H1 (cell line): ENCODE measurements around the gene IL19. TPM values are rescaled to one million over a fixed set of nuclear protein-coding genes. Genes with fewer than 3 reads are reported as not detected.

Experiments used
- CTCF ChIA-PET: fragments of 300-600 bp; sonication (Branson Sonifier 250); formaldehyde crosslinking; loops from one replicate; lab custom pipeline; 2021; ENCODE audit not compliant: partially characterized antibody; lab: Charles Lee
- POLR2A ChIA-PET: fragments of 300-600 bp; sonication (Branson Sonifier 250); formaldehyde crosslinking; loops from one replicate; lab custom pipeline; 2021; ENCODE audit warnings: inconsistent platforms; ENCODE audit not compliant: partially characterized antibody; lab: Charles Lee
- DNase-seq, 2 experiments: peaks; one replicate each; pipeline versions ENCODE4 v3.0.0 to v3.0.0-alpha.2; 2010 to 2022; ENCODE audit warnings: low spot score in 2 of 2, low read depth in 1 of 2, mixed read lengths in 1 of 2
- FAIRE-seq: peaks from 2 replicates; lab custom pipeline; 2011; peaks lifted over from hg19 to GRCh38; lab: Jason Lieb, UNC
- H2AFZ ChIP-seq: 2 replicates; pipeline ENCODE4 v1.8.1; 2012; ENCODE audit warnings: low read length, inconsistent platforms
- H2AK5ac ChIP-seq: 2 replicates; pipeline ENCODE4 v1.6.1; 2013; ENCODE audit warnings: low read depth, low read length
- H2BK120ac ChIP-seq: replicated peaks from 2 replicates; pipeline ENCODE3; 2013; ENCODE audit warnings: low read depth, low read length, inconsistent platforms
- H2BK12ac ChIP-seq: 2 replicates; pipeline ENCODE4 v1.6.1; 2013; ENCODE audit warnings: low read depth, low read length
- H2BK15ac ChIP-seq: 2 replicates; pipeline ENCODE4 v1.6.1; 2013; ENCODE audit warnings: low read length
- H2BK20ac ChIP-seq: 2 replicates; pipeline ENCODE4 v1.6.1; 2013; ENCODE audit warnings: low read length
- H2BK5ac ChIP-seq: 2 replicates; pipeline ENCODE4 v1.6.1; 2013; ENCODE audit warnings: low read depth, low read length
- H3K14ac ChIP-seq: 2 replicates; pipeline ENCODE4 v1.6.1; 2013; ENCODE audit warnings: inconsistent platforms; ENCODE audit not compliant: insufficient read length
- H3K18ac ChIP-seq: 2 replicates; pipeline ENCODE4 v1.6.1; 2013; ENCODE audit warnings: low read length; ENCODE audit errors: extremely low read depth
- H3K23ac ChIP-seq: 2 replicates; pipeline ENCODE4 v1.6.1; 2013; ENCODE audit warnings: inconsistent platforms; ENCODE audit not compliant: insufficient read length
- H3K23me2 ChIP-seq: 2 replicates; pipeline ENCODE4 v1.6.1; 2013; ENCODE audit warnings: low read depth, low read length
- H3K27ac ChIP-seq: 2 replicates; pipeline ENCODE4 v1.6.1; 2011; ENCODE audit warnings: low read depth, low read length, inconsistent platforms
- H3K27me3 ChIP-seq, 4 experiments: replicated peaks in 1 of 4; 1 replicate in 1 of 4; 2 replicates in 3 of 4; pipeline versions ENCODE4 v1.6.1 to v1.8.1; 2011 to 2013; ENCODE audit warnings: low read length in 3 of 4, mild to moderate bottlenecking in 3 of 4, inconsistent platforms in 2 of 4, mixed read lengths in 2 of 4, moderate library complexity in 1 of 4; ENCODE audit not compliant: control insufficient read depth in 3 of 4, insufficient read depth in 3 of 4; ENCODE audit errors: extremely low read depth in 1 of 4
- H3K36me3 ChIP-seq, 4 experiments: 2 replicates each; pipeline versions ENCODE4 v1.6.1 to v1.8.1; 2011 to 2013; ENCODE audit warnings: mild to moderate bottlenecking in 4 of 4, low read length in 3 of 4, moderate library complexity in 2 of 4, control low read depth in 1 of 4, inconsistent platforms in 1 of 4; ENCODE audit not compliant: insufficient read depth in 4 of 4, control insufficient read depth in 2 of 4
- H3K4ac ChIP-seq: replicated peaks from 2 replicates; pipeline ENCODE3; 2013; ENCODE audit warnings: low read length, low read depth, mixed read lengths, inconsistent platforms; ENCODE audit not compliant: insufficient read length
- H3K4me1 ChIP-seq, 4 experiments: replicated peaks in 1 of 4; 1 replicate in 1 of 4; 2 replicates in 3 of 4; pipeline versions ENCODE4 v1.6.1 to v1.8.1; 2011 to 2013; ENCODE audit warnings: low read length in 3 of 4, inconsistent platforms in 2 of 4, mixed read lengths in 1 of 4; ENCODE audit not compliant: insufficient read depth in 4 of 4, control insufficient read depth in 3 of 4
- H3K4me2 ChIP-seq, 2 experiments: 2 replicates each; pipeline versions ENCODE4 v1.6.1 to v1.8.1; 2011 to 2013; ENCODE audit warnings: low read depth in 2 of 2, low read length in 2 of 2, control low read depth in 1 of 2, inconsistent platforms in 1 of 2, mild to moderate bottlenecking in 1 of 2; ENCODE audit not compliant: insufficient read depth in 1 of 2
- H3K4me3 ChIP-seq, 4 experiments: fragments of 200-600, 300-600 bp in 1 of 4; sonication (generic), shearing (Covaris generic), sonication (Bioruptor Twin) in 1 of 4; 2 replicates each; pipeline versions ENCODE4 v1.5.1 to v1.8.1; 2011 to 2016; ENCODE audit warnings: low read length in 4 of 4, low read depth in 3 of 4, control low read depth in 2 of 4, inconsistent platforms in 2 of 4, mild to moderate bottlenecking in 2 of 4, mixed read lengths in 1 of 4, moderate library complexity in 1 of 4; ENCODE audit not compliant: insufficient read depth in 2 of 4; ENCODE audit errors: extremely low read depth in 1 of 4
- H3K56ac ChIP-seq: replicated peaks from 2 replicates; pipeline ENCODE3; 2013; ENCODE audit warnings: low read depth, mild to moderate bottlenecking, mixed read lengths, low read length, inconsistent platforms; ENCODE audit not compliant: insufficient read length
- H3K79me1 ChIP-seq: 2 replicates; pipeline ENCODE4 v1.6.1; 2013; ENCODE audit warnings: low read depth, low read length, control low read depth
- H3K79me2 ChIP-seq, 2 experiments: 2 replicates each; pipeline versions ENCODE4 v1.6.1 to v1.8.1; 2012 to 2013; ENCODE audit warnings: low read length in 2 of 2, mild to moderate bottlenecking in 2 of 2, inconsistent platforms in 1 of 2; ENCODE audit not compliant: insufficient read depth in 2 of 2, control insufficient read depth in 1 of 2
- H3K9ac ChIP-seq, 4 experiments: replicated peaks in 1 of 4; 1 replicate in 1 of 4; 2 replicates in 3 of 4; pipeline versions ENCODE4 v1.6.1 to v1.8.1; 2011 to 2013; ENCODE audit warnings: low read depth in 3 of 4, low read length in 3 of 4, control low read depth in 2 of 4, mild to moderate bottlenecking in 2 of 4, moderate library complexity in 2 of 4, inconsistent platforms in 1 of 4; ENCODE audit errors: extremely low read depth in 1 of 4
- H3K9me3 ChIP-seq, 2 experiments: 2 replicates each; pipeline versions ENCODE4 v1.6.1 to v1.8.1; 2012 to 2013; ENCODE audit warnings: mild to moderate bottlenecking in 2 of 2, moderate library complexity in 2 of 2, control low read depth in 1 of 2, inconsistent platforms in 1 of 2, low read depth in 1 of 2, low read length in 1 of 2, mixed read lengths in 1 of 2; ENCODE audit not compliant: insufficient read depth in 2 of 2
- H4K20me1 ChIP-seq, 2 experiments: replicated peaks in 1 of 2; 2 replicates each; pipeline versions ENCODE3 to v1.8.1; 2011 to 2013; ENCODE audit warnings: inconsistent platforms in 2 of 2, low read length in 2 of 2, mild to moderate bottlenecking in 1 of 2; ENCODE audit not compliant: insufficient read depth in 2 of 2, control insufficient read depth in 1 of 2
- H4K5ac ChIP-seq: 2 replicates; pipeline ENCODE4 v1.6.1; 2013; ENCODE audit warnings: low read length, low read depth, mixed read lengths, inconsistent platforms; ENCODE audit not compliant: insufficient read length
- H4K8ac ChIP-seq: 2 replicates; pipeline ENCODE4 v1.8.0; 2013; ENCODE audit warnings: mild to moderate bottlenecking, moderate library complexity, low read length, inconsistent platforms; ENCODE audit not compliant: insufficient read depth; ENCODE audit errors: extremely low read depth
- H4K91ac ChIP-seq: replicated peaks from 2 replicates; pipeline ENCODE3; 2013; ENCODE audit warnings: low read length, mixed read lengths, inconsistent platforms; ENCODE audit not compliant: insufficient read length
- ASH2L ChIP-seq: fragments of 200-600, 300-600 bp; sonication (generic); IDR thresholded peaks from one replicate; pipeline ENCODE4 v1.7.1; 2017; ENCODE audit warnings: low read length
- ATF3 ChIP-seq: IDR thresholded peaks from 2 replicates; pipeline ENCODE4 v1.6.1; 2011; ENCODE audit warnings: low read depth, mild to moderate bottlenecking, low read length; ENCODE audit not compliant: insufficient read depth
- CEBPB ChIP-seq: IDR thresholded peaks from 2 replicates; pipeline ENCODE4 v1.6.1; 2012; ENCODE audit warnings: low read depth, low read length
- EP300 ChIP-seq, 2 experiments: IDR thresholded peaks; 1 replicate in 1 of 2; 2 replicates in 1 of 2; pipeline ENCODE4 v1.6.1; 2011 to 2012; ENCODE audit warnings: low read depth in 2 of 2, low read length in 2 of 2, mild to moderate bottlenecking in 2 of 2, borderline replicate concordance in 1 of 2, inconsistent platforms in 1 of 2, moderate library complexity in 1 of 2
- KDM1A ChIP-seq: fragments of 200-600, 300-600 bp; sonication (generic); IDR thresholded peaks from 2 replicates; pipeline ENCODE4 v1.7.1; 2016; ENCODE audit warnings: mild to moderate bottlenecking, low read length, borderline replicate concordance
- MAX ChIP-seq: IDR thresholded peaks from 2 replicates; pipeline ENCODE4 v1.6.1; 2012; ENCODE audit warnings: inconsistent platforms
- SIN3A ChIP-seq, 2 experiments: IDR thresholded peaks in 1 of 2; conservative IDR thresholded peaks in 1 of 2; 2 replicates each; pipeline ENCODE4 v1.6.1; 2011 to 2012; ENCODE audit warnings: low read length in 2 of 2, improper control_type of control experiment in 1 of 2, low read depth in 1 of 2, mild to moderate bottlenecking in 1 of 2
- TAF1 ChIP-seq: IDR thresholded peaks from 2 replicates; pipeline ENCODE4 v1.6.1; 2011; ENCODE audit warnings: mild to moderate bottlenecking, low read depth, low read length
- USF2 ChIP-seq: IDR thresholded peaks from 2 replicates; pipeline ENCODE4 v1.6.1; 2011; ENCODE audit warnings: low read length, improper control_type of control experiment
- WGBS, 2 experiments: shearing (Covaris generic) in 1 of 2; methylation state at CpG; one replicate each; pipeline versions ENCODE4 v1.1.6 to v1.1.7; 2013 to 2015; ENCODE audit warnings: low lambda C conversion rate in 2 of 2, mixed read lengths in 2 of 2, inconsistent platforms in 1 of 2, low coverage in 1 of 2, missing lambda C conversion rate in 1 of 2; ENCODE audit not compliant: insufficient replicate concordance in 2 of 2, insufficient coverage in 1 of 2, insufficient read length in 1 of 2; ENCODE audit errors: extremely low coverage in 1 of 2, missing lambda C conversion rate in 1 of 2; 5-methylcytosine and 5-hydroxymethylcytosine counted together
- polyA plus RNA-seq, 7 experiments: library from polyadenylated mRNA; depleted of rRNA in 3 of 7; stranded (reverse) in 5 of 7; unstranded in 2 of 7; fragments of >200 nt in 5 of 7; fragments of 200-250 nt in 2 of 7; gene quantifications; 1 replicate in 5 of 7; 2 replicates in 1 of 7; 4 replicates in 1 of 7; pipeline versions ENCODE4 v1.2.1 to v1.2.3, GENCODE V29; 2011 to 2013; ENCODE audit warnings: missing spikeins in 2 of 7, mixed read lengths in 2 of 7
- total RNA-seq: library from RNA; stranded (reverse); fragmentation: NEBNext Ultra II Directional; extraction: Animal tissue kit (Norgen Biotek cat#: 25700); gene quantifications from 2 replicates; pipeline ENCODE4 v1.2.1, GENCODE V29; 2021

The IL19 gene
- total and polyA plus RNA-seq, 2 of the 8 experiments (the other 6 are each of a cell fraction or from before 2014, with no cell fraction given) = not detected

GRCh38 chr1:206890125-206891060 is 119.8 kb downstream of the IL19 start:
- DNase-seq (peak in 1 of 2 experiments; percentile 42), FAIRE-seq (no peak)
- POLR2A ChIA-PET = no interaction called here
- CTCF ChIA-PET = interaction anchor here (0.8 to 1.5 kb wide), 8 partner anchors 11 to 33 kb away, joined by 3 to 9 read pairs (median 4); partner anchors contain the start of gene IL20
- Histone ChIP-seq H3K9ac (no peak overlapping the region), H3K27ac (no peak overlapping the region), H3K4me2 (0 out of 4 replicates have a peak overlapping the region, but pooled peaks of 1 of the 2 experiments have one; percentile 5), H3K18ac (no peak overlapping the region), H3K79me1 (no peaks in the 10 kb centered on the region), H2BK15ac (no peak overlapping the region; the same call in 1 of the 2 replicates), H3K9me3 (no peaks in the 10 kb centered on the region), H2BK120ac (no peak overlapping the region), H2AFZ (no peak overlapping the region), H3K4me1 (peaks cover 0 to 3% (median 1%) of the 10 kb centered on the region in 4 experiments; a peak in 3 of 7 replicates), H4K91ac (no peak overlapping the region), H4K5ac (no peak overlapping the region), H3K56ac (no peak overlapping the region), H4K20me1 (no peaks in the 10 kb centered on the region), H3K36me3 (no peaks in the 10 kb centered on the region), H2BK12ac (0 out of 2 replicates have a peak overlapping the region, but pooled peaks have one; percentile 19), H3K23me2 (no peaks in the 10 kb centered on the region), H3K79me2 (no peaks in the 10 kb centered on the region), H4K8ac (no peak overlapping the region), H3K23ac (no peak overlapping the region), H3K27me3 (no peaks in the 10 kb centered on the region), H2AK5ac (no peak overlapping the region), H3K14ac (no peak overlapping the region), H2BK20ac (peak overlapping the region; percentile 17; the same call in 1 of the 2 replicates), H3K4ac (no peak overlapping the region), H3K4me3 (no peak overlapping the region), H2BK5ac (no peak overlapping the region)
- 85% methylated on average over 15 of the region's 15 CpGs; no CpG with 5 or more reads in 1 of the 2 experiments for WGBS, 2 experiments
- no peak for TF ChIP-seq CEBPB
- TF ChIP-seq USF2 = no peak
- no peak for TF ChIP-seq ATF3
- no peak for TF ChIP-seq KDM1A
- no peak for TF ChIP-seq ASH2L
- no peak for TF ChIP-seq SIN3A (conservative IDR thresholded peaks at IDR 0.05 in 1 of 2, IDR thresholded peaks at IDR 0.05 in 1 of 2; ENCODE audit: low read depth in 1 of 2, low read length in 2 of 2)
- no peak for TF ChIP-seq MAX
- TF ChIP-seq EP300 (IDR thresholded peaks at IDR 0.05; ENCODE audit: borderline replicate concordance in 1 of 2, low read depth in 2 of 2, low read length in 2 of 2) = no peak
- TF ChIP-seq TAF1 = no peak
